Peyer's patch (tissue), 4 donors: ENCODE results near the gene SMYD3. TPM values are rescaled to one million over a fixed set of nuclear protein-coding genes. Genes with fewer than 3 reads are reported as not detected.

Experiments used
- DNase-seq, 3 donors: peaks; one replicate each; pipeline ENCODE4 v3.0.0-alpha.2; 2017 to 2019
- H3K27ac ChIP-seq, 4 donors: fragments of 200-600 bp; sonication (generic); one replicate each; pipeline ENCODE4 v1.5.1; 2016 to 2019
- H3K27me3 ChIP-seq, 2 donors: fragments of 200-600 bp; sonication (generic); one replicate each; pipeline ENCODE4 v1.5.1; 2019
- H3K36me3 ChIP-seq, 3 donors: fragments of 200-600 bp; sonication (generic); one replicate each; pipeline ENCODE4 v1.5.1; 2016 to 2019
- H3K4me1 ChIP-seq, 4 donors: fragments of 200-600 bp; sonication (generic); one replicate each; pipeline ENCODE4 v1.5.1; 2016 to 2019
- H3K4me3 ChIP-seq, 4 donors: fragments of 200-600 bp; sonication (generic); 1 replicate in 3 of 4; 2 replicates in 1 of 4; pipeline ENCODE4 v1.5.1; 2016 to 2019; ENCODE audit warnings: mild to moderate bottlenecking in 1 of 4
- H3K9me3 ChIP-seq, 4 donors: fragments of 200-600 bp; sonication (generic); one replicate each; pipeline ENCODE4 v1.5.1; 2016 to 2019; ENCODE audit warnings: mild to moderate bottlenecking in 1 of 4
- CTCF ChIP-seq, 6 experiments: fragments of 450-650 bp in 4 of 6; fragments of 200-600 bp in 2 of 6; sonication (generic) in 1 of 6; IDR thresholded peaks; one replicate each; pipeline ENCODE4 v1.5.1; 2017 to 2019; ENCODE audit warnings: antibody characterized with exemption in 6 of 6, mild to moderate bottlenecking in 3 of 6, moderate library complexity in 1 of 6
- POLR2A ChIP-seq, 2 donors: fragments of 450-650 bp; IDR thresholded peaks; one replicate each; pipeline ENCODE4 v1.5.1; 2017; ENCODE audit warnings: antibody characterized with exemption in 2 of 2, mild to moderate bottlenecking in 2 of 2, moderate library complexity in 2 of 2
- total RNA-seq, 4 donors: library from RNA; depleted of rRNA; stranded (reverse); fragments of >200 nt; gene quantifications; one replicate each; pipeline ENCODE4 v1.1.0, GENCODE V29; 2016

Gene SMYD3
- total RNA-seq, 4 donors from 2014 or later = 19.8 to 55.3 (median 26.9) TPM

DNA sequence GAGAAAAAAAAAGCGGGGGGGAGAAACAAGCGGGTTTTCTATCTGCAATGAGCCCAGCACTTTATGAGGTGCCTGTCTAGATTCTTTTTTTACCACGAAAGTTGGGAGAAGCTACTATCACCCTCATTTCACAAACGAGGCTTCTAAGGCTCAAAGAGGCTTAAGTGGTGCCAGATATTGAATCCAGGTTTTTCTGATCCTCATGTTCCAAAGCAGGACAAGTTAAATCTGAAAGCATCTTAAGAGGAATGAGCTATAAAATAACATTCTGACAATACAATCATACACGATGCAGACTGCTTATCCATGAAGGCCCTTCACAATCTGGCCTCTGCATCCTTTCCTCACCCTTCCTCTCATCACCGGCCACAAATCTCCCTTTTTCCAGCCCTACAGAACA, 549.1 kb downstream of the SMYD3 start:
- no peak for DNase-seq
- TF ChIP-seq CTCF (IDR thresholded peaks at IDR 0.05) (no peak), POLR2A (IDR thresholded peaks at IDR 0.05) (no peak)

GRCh38 chr1:245957427-245957826, 549.7 kb downstream of the SMYD3 start:
- Histone ChIP-seq H3K27ac (no peak overlapping the region), H3K27me3 (no peaks in the 10 kb centered on the region), H3K4me1 (peaks cover 0 to 7% (median 0%) of the 10 kb centered on the region in 4 donors), H3K9me3 (no peaks in the 10 kb centered on the region), H3K36me3 (no peaks in the 10 kb centered on the region), H3K4me3 (no peak overlapping the region)
- no peak for DNase-seq
- TF ChIP-seq POLR2A (IDR thresholded peaks at IDR 0.05) = no peak
- TF ChIP-seq CTCF (IDR thresholded peaks at IDR 0.05) = no peak

More for the DNA sequence above, 549.1 kb downstream of the SMYD3 start:
- Histone ChIP-seq H3K4me1 (peaks cover 0 to 7% (median 0%) of the 10 kb centered on the region in 4 donors), H3K9me3 (no peaks in the 10 kb centered on the region), H3K4me3 (no peak overlapping the region), H3K36me3 (no peaks in the 10 kb centered on the region), H3K27ac (no peak overlapping the region), H3K27me3 (no peaks in the 10 kb centered on the region)

- peak overlapping the region in 1 of 4 donors; percentile 12 for H3K27ac ChIP-seq
- no peak for TF ChIP-seq CTCF (IDR thresholded peaks at IDR 0.05)
- TF ChIP-seq POLR2A (IDR thresholded peaks at IDR 0.05) = no peak
- peaks cover 0 to 7% (median 0%) of the 10 kb centered on the region in 4 donors for H3K4me1 ChIP-seq
- no peaks in the 10 kb centered on the region for H3K27me3 ChIP-seq
- no peaks in the 10 kb centered on the region for H3K36me3 ChIP-seq
- no peak overlapping the region for H3K4me3 ChIP-seq
- DNase-seq = peak in 2 of 3 donors; percentile 50 to 65
- no peaks in the 10 kb centered on the region for H3K9me3 ChIP-seq
These were observed 550.9 kb downstream of the SMYD3 start for GRCh38 chr1:245956225-245956624.

DNA sequence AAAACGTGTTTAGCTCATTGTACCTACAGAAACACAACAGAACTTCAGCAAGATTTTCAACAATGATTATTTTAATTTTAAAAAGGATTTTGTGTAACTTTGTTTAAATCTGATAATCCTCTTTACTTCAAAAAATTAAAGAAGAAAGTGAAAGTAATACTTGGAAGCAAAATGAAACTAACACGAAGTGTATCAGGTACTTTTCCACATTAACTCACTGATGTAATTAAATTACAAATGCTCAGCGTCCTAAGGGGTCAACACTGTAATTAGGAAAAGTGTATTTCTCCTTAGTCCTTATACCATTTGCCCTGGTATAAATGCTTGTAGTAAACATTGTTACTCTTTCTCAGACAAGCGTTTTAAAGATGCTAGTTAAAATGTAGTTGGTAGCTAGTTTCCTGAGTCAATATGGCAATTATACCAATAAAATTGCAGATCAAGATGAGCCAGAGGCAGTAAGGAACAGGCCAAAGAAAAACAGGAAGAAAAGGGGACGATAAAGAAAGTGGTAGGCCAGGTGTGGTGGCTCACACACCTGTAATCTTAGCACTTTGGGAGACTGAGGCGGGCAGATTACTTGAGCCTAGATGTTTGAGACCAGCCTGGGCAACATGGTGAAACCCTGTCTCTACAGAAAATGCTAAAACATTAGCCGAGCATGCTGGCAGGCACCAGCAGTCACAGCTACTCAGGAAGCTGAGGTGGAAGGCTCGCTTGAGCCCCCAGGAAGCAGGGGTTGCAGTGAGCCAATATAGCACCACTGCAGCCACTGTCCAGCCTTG, 553.0 kb downstream of the SMYD3 start:
- Histone ChIP-seq H3K4me1 (peaks cover 0 to 7% (median 0%) of the 10 kb centered on the region in 4 donors), H3K36me3 (no peaks in the 10 kb centered on the region), H3K9me3 (no peaks in the 10 kb centered on the region), H3K27me3 (no peaks in the 10 kb centered on the region), H3K4me3 (peak overlapping the region; percentile 9 to 52 (median 25)), H3K27ac (peak overlapping the region; percentile 69 to 77 (median 72))
- TF ChIP-seq CTCF (IDR thresholded peaks at IDR 0.05) (no peak), POLR2A (IDR thresholded peaks at IDR 0.05) (no peak)
- DNase-seq = peak in 1 of 3 donors; percentile 30

DNA sequence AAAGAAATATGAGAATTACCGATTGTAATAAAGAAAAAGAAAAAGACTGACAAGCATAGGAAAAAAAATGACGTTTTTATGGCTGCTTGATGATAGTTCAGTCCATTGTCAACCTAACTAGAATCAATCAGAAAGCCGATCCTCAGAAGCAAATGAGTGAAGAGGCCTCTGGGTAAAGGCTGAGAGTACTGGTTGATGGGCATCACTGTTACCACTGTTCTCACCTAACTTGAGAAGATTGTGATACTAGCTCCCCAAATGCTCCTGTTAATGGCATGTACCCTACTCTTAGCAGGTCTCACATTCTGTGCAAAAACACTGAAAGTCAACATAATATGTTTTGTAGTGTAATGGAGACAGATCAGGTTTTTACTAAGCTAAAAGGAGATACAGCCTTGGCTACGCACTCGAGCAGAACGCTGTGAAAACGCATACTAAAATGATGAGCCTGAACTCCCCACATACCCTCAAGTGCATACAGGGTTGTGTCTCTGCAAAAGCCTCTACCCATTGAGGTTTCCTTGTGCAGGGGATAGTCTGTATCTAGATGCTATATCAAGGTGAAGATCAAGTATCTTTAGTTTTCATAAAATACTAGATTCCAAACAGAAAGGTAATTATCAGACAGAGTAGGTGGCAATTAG, 554.6 kb downstream of the SMYD3 start:
- Histone ChIP-seq H3K36me3 (no peaks in the 10 kb centered on the region), H3K9me3 (no peaks in the 10 kb centered on the region), H3K27me3 (no peaks in the 10 kb centered on the region), H3K4me3 (no peak overlapping the region), H3K4me1 (peaks cover 0 to 7% (median 0%) of the 10 kb centered on the region in 4 donors), H3K27ac (peak overlapping the region in 1 of 4 donors; percentile 75)
- no peak for DNase-seq
- no peak for TF ChIP-seq CTCF (IDR thresholded peaks at IDR 0.05)
- no peak for TF ChIP-seq POLR2A (IDR thresholded peaks at IDR 0.05)
